ENCODE measurements around the gene WDR37. TPM values are rescaled to one million over a fixed set of nuclear protein-coding genes. Genes with fewer than 3 reads are reported as not detected.

WDR37 gene, protein sequence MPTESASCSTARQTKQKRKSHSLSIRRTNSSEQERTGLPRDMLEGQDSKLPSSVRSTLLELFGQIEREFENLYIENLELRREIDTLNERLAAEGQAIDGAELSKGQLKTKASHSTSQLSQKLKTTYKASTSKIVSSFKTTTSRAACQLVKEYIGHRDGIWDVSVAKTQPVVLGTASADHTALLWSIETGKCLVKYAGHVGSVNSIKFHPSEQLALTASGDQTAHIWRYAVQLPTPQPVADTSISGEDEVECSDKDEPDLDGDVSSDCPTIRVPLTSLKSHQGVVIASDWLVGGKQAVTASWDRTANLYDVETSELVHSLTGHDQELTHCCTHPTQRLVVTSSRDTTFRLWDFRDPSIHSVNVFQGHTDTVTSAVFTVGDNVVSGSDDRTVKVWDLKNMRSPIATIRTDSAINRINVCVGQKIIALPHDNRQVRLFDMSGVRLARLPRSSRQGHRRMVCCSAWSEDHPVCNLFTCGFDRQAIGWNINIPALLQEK
- total RNA-seq (2021; ENCODE audit: unreplicated experiment): 9.6 TPM
- 5.0 TPM for polyA plus RNA-seq (2012; ENCODE audit: insufficient read length)
- percentile 63 among the genes with signal in this experiment for Bru-seq, nascent RNA
- percentile 64 among the genes with signal in this experiment for BruChase-seq, experiment 1, labeled RNA remaining after a 2-hour chase
- BruChase-seq, experiment 2, labeled RNA remaining after a 6-hour chase: percentile 60 among the genes with signal in this experiment
- long read RNA-seq, full-length matches to known transcripts: 2 of 22 reads
- long read RNA-seq, partial matches to known transcripts: 8 of 22 reads
- long read RNA-seq, other reads (novel, unspliced or antisense): 12 of 22 reads

DNA sequence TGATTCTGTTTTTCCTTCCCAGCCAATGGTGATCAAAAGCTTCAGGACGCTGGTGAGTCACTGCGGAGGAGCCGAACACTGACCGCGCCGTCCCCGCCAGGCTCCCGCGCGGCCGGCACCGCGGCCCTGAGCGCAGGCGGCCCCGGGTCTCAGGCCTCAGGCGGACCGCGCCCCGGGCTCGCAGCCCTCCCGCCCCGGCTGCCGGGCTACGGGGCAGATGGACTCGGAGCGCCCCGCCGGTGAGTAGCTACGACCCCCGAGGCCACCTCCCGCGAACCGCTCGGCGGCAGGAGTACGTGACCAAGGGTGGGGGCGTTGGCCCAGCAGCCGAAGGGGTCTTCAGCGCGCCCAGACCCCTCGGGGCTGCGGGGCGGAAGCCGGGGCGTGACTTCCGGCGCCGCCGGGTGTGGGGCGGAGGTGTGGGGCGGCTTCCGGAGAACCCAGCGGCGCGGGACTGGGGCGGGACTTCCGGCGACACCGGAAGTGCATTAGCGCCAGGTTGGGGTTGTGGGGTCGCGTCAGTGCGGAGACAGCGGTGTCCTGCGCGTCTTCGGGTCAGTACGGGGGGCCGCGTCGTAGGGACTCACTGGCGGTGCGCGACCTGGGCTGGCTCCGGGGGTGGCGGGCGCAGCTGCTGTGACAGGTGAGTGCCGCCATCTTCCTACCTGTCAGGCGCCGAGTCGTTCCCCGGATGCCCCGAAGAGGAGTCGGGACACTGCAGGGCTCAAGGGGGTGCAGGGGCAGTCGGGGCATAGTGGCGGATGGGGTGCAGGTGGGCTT lies at the start of gene WDR37:
WDR37 (plus strand) TSS at position 60 of the 780 bp plus-strand sequence. CDS start 15,771 bp downstream, outside the sequence.
- TF ChIP-seq, protein P1, sequence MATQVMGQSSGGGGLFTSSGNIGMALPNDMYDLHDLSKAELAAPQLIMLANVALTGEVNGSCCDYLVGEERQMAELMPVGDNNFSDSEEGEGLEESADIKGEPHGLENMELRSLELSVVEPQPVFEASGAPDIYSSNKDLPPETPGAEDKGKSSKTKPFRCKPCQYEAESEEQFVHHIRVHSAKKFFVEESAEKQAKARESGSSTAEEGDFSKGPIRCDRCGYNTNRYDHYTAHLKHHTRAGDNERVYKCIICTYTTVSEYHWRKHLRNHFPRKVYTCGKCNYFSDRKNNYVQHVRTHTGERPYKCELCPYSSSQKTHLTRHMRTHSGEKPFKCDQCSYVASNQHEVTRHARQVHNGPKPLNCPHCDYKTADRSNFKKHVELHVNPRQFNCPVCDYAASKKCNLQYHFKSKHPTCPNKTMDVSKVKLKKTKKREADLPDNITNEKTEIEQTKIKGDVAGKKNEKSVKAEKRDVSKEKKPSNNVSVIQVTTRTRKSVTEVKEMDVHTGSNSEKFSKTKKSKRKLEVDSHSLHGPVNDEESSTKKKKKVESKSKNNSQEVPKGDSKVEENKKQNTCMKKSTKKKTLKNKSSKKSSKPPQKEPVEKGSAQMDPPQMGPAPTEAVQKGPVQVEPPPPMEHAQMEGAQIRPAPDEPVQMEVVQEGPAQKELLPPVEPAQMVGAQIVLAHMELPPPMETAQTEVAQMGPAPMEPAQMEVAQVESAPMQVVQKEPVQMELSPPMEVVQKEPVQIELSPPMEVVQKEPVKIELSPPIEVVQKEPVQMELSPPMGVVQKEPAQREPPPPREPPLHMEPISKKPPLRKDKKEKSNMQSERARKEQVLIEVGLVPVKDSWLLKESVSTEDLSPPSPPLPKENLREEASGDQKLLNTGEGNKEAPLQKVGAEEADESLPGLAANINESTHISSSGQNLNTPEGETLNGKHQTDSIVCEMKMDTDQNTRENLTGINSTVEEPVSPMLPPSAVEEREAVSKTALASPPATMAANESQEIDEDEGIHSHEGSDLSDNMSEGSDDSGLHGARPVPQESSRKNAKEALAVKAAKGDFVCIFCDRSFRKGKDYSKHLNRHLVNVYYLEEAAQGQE (IDR thresholded peaks at IDR 0.05; ENCODE audit: insufficient read depth in 1 of 2, low read depth in 2 of 2, low read length in 1 of 2): no peak
- TF ChIP-seq POLR2AphosphoS5 (IDR thresholded peaks at IDR 0.05; ENCODE audit: low read depth, low read length) (peak; percentile 63; the same call in 1 of the 2 replicates), SIN3A (IDR thresholded peaks at IDR 0.05; ENCODE audit: borderline replicate concordance, insufficient read depth, low read depth, low read length) (peak; percentile 88; the same call in 1 of the 2 replicates)
- no TSS peak for BruUV-seq (replicated peaks)
- H3K4me3 ChIP-seq (ENCODE audit: low read depth in 2 of 2, low read length in 2 of 2): peak within 1 kb of the TSS; percentile 88 to 95
- intact Hi-C loops (cut with micrococcal nuclease; ENCODE audit: unreplicated experiment) (no loop called here), in situ Hi-C loops (cut with HindIII; ENCODE audit: low pct_unique_long_range_greater_than_20kb, low sequenced_read_pairs) (no loop called here)
- H3K27me3 ChIP-seq (ENCODE audit: control insufficient read depth, insufficient read depth, low read length): no peaks in the 10 kb centered on the region
- peaks cover 16% of the 10 kb centered on the region for H3K4me1 ChIP-seq (ENCODE audit: control insufficient read depth, insufficient read depth, low read length)
- peak within 1 kb of the TSS; percentile 93 for H3K27ac ChIP-seq (ENCODE audit: low read length)
- ChIA-PET POLR2A (no interaction called here), CTCF (no interaction called here)
- ATAC-seq (peak; percentile 98), DNase-seq (ENCODE audit: low read depth, low spot score) (no peak)
- no peaks in the 10 kb centered on the region for H3K9me3 ChIP-seq (ENCODE audit: control insufficient read depth, insufficient read depth, low read depth, low read length)
- H3K36me3 ChIP-seq (ENCODE audit: control insufficient read depth, insufficient read depth, low read length): peaks cover 2% of the 10 kb centered on the region; the same call in 1 of the 2 replicates

DNA sequence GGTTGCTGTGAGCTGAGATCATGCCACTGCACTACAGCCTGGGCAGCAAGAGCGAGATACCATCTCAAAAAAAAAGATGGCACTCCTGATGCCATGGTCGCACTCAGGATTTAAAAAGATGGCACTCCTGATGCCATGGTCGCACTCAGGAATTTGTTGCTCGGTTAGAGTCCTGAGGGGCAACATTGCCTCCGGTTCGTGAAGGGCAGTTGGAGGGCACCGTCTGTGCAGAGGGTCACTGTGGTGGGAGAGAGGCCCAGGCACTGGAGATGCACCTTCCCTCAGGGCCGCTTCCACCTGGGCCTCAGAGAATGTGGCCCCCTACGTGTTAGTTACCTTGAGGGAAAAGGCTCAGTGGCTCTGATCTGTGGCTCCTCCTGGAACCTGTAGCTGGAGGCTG lies 49.6 kb upstream of the WDR37 start:
- BruUV-seq (replicated peaks): no TSS peak
- ATAC-seq (no peak), DNase-seq (ENCODE audit: low read depth, low spot score) (no peak)
- peaks cover 37% of the 10 kb centered on the region for H3K36me3 ChIP-seq (ENCODE audit: control insufficient read depth, insufficient read depth, low read length)
- H3K27ac ChIP-seq (ENCODE audit: low read length): no peak overlapping the region
- ChIA-PET POLR2A (no interaction called here), CTCF (no interaction called here)
- H3K4me1 ChIP-seq (ENCODE audit: control insufficient read depth, insufficient read depth, low read length): no peaks in the 10 kb centered on the region
- TF ChIP-seq POLR2AphosphoS5 (IDR thresholded peaks at IDR 0.05; ENCODE audit: low read depth, low read length): no peak
- TF ChIP-seq, protein P2, sequence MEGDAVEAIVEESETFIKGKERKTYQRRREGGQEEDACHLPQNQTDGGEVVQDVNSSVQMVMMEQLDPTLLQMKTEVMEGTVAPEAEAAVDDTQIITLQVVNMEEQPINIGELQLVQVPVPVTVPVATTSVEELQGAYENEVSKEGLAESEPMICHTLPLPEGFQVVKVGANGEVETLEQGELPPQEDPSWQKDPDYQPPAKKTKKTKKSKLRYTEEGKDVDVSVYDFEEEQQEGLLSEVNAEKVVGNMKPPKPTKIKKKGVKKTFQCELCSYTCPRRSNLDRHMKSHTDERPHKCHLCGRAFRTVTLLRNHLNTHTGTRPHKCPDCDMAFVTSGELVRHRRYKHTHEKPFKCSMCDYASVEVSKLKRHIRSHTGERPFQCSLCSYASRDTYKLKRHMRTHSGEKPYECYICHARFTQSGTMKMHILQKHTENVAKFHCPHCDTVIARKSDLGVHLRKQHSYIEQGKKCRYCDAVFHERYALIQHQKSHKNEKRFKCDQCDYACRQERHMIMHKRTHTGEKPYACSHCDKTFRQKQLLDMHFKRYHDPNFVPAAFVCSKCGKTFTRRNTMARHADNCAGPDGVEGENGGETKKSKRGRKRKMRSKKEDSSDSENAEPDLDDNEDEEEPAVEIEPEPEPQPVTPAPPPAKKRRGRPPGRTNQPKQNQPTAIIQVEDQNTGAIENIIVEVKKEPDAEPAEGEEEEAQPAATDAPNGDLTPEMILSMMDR (IDR thresholded peaks at IDR 0.05): no peak
- TF ChIP-seq, protein P1 (IDR thresholded peaks at IDR 0.05; ENCODE audit: insufficient read depth in 1 of 2, low read depth in 2 of 2, low read length in 1 of 2): no peak
- no peak for TF ChIP-seq TCF7L2 (IDR thresholded peaks at IDR 0.05; ENCODE audit: low read depth, low read length)
- in situ Hi-C loops (cut with HindIII; ENCODE audit: low pct_unique_long_range_greater_than_20kb, low sequenced_read_pairs): no loop called here
- H3K27me3 ChIP-seq (ENCODE audit: control insufficient read depth, insufficient read depth, low read length): no peaks in the 10 kb centered on the region
- H3K4me3 ChIP-seq (ENCODE audit: low read depth in 2 of 2, low read length in 2 of 2): no peak overlapping the region
- intact Hi-C loops (cut with micrococcal nuclease; ENCODE audit: unreplicated experiment): no loop called here
- H3K9me3 ChIP-seq (ENCODE audit: control insufficient read depth, insufficient read depth, low read depth, low read length): no peaks in the 10 kb centered on the region
